Activated naive CD4-positive, alpha-beta T cell (primary cell): ENCODE measurements around the gene TPRA1.
"Not testable (repeated sequence)": the region's sequence is repeated elsewhere in the genome, so short reads cannot be mapped to it uniquely, and the experiment has no call there.

Experiments
- DNase-seq, 4 experiments: peaks; one replicate each; lab custom pipeline; 2025; lab: John Stamatoyannopoulos, UW

The TPRA1 gene

DNA sequence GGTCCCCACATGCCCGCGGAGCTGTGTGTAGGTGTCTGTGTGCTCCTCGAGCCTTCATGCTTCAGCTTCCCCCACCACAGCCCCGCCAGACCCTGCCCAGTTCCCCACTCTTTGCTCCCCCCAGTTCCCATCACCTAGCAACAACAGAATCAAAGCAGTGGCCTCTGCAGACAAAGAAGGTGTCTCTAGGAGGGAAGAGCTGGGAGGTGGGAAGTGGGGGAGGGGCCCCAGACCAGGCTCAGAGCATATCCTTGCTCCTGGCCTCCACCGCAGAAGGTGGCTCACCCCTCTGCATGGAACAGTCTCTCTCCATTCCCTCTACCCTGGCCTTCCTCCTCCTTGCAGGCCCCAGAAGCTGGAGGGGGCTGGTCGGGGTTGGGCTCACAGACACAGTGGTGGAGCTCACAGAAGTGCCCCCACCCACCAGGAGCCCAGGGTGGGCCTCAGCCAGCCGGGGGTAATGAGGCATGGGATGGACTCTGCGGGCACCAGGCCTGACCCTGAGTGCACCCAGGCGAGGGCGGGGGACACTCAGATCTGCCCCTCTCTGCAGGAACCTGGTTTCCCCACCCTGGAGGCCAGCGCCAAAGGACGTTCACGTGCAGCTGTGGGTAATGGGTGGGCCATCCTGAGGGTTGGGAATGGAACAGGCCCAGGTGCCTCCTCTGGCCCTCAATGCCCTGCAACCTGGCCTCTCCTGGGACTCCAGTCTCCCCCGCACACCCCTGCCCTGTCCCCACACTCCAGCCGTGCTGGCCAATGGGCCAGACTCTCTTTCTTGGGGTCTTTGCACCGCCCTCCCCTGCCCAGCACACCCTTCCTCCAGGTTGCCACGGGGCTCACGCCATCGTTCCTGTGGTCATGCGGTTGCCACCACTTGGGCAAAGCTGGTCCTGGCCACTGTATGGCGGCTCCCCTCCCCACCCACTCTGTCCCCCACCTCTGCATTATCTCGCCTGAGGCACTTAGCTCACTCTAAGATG is 53.4 kb downstream of the TPRA1 start:
- DNase-seq = no peak

DNA sequence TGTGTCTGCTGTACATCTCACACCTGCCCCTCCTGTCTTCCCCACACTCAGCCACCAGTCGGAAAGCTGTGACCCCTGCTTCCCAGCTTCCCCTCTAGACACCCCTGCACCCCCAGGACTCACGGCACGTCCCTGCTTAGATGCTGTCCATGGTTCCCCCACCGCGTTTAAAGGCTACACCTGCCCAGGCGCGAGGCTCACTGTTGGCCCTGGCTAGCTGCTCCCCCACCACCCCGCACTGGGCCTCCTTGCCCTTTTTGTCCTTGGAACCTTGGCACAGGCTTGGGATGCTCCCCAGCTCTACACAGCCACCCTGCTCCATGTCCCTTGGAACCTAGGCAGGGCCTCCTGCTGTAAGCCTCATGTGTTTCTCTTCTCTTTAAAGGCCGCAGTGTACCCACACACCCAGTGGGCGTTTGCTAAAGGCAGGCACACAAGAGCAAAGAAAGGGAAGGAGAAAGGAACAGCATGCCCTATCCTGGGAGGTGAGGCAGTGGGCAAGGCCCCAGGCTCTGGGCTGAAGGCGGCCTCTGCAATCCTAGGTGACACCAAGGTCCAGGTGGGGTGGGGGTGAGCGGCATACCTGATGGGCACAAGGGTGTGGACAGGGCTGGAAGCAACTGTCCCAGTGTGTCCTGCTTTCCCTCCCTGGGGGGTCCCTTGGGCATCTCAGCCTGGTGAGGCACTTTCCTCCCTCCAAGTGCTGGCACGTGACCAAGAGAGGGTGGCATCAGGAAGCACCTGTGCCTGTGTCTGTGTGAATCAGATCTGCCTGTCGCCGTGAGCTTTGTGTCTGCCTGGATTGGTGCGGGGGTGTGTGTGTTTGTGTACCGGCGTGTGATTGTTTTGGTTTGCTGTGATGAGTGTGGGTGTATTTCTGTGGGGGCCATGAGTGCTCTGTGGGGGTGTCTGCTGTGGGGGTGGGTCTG is 54.4 kb downstream of the TPRA1 start:
- DNase-seq = no peak

- DNase-seq = no peak
These were observed 55.3 kb downstream of the TPRA1 start for GRCh38 chr3:127535106-127535785.

DNA sequence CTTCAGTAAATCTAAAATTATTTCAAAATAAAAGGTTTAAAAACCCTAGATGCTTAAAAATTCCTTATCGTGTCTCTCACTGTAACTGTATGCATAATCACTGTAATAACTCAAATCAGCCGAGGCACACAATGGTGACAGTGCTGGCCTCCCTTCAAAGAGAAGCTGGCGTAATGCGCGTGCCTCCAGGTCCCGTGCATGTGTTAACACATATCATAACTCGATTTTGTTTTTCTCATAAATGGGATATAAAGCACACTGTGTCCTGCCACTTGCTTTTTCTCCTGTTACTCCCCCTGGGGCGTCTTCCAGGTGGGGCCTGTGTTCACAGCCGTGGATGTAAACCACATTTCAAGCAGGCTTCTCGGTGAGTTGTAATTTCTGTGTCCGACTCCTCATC is 56.0 kb downstream of the TPRA1 start:
- DNase-seq = no peak

DNA sequence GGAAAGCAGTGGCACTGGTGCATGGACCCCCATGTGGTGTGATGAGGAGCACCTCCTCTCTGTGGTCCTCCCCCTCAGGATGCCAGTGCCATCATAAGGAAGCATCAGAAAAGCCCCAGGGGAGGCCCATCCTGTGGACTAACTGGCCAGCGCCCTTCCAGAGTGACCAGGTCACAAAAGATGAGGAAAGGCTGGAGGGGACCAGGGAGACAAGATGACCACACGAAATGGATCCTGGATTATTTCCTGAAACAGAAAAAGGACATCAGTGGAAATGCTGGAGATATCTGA is 56.4 kb downstream of the TPRA1 start:
- no peak for DNase-seq

GRCh38 chr3:127532561-127533203 is 57.9 kb downstream of the TPRA1 start:
- DNase-seq = no peak

DNA sequence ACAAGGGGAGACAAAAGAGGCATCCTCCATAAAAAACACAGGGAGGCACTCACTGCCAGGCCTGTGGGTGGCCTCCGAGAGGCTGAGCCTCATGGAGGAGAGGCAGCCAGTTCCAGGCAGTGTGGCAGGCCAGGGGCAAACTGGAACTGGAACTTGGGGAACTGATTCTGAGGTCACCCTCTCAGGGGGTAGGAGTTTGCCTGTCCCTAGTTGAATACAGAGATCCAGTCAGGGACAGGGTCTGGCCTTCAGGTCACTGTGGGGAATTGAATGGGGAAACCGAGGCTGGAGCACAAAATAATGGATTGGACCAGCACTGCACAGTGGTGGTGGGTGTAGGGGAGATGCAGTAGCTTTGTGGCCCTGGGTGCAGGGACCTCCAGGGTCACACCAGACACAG is 58.7 kb downstream of the TPRA1 start:
- no peak for DNase-seq

GRCh38 chr3:127530863-127531262 is 59.7 kb downstream of the TPRA1 start:
- DNase-seq = not testable (repeated sequence)

- no peak for DNase-seq
These were observed 61.0 kb downstream of the TPRA1 start for GRCh38 chr3:127529346-127530188.

- no peak for DNase-seq
These were observed 65.2 kb downstream of the TPRA1 start for GRCh38 chr3:127525373-127525772.

GRCh38 chr3:127524296-127524896 is 66.1 kb downstream of the TPRA1 start:
- DNase-seq = no peak
